GM19372 (cell line): ENCODE measurements around the gene LYVE1.

ENCODE experiments used
- ATAC-seq: cut with Tn5 transposase; IDR thresholded peaks from one replicate; pipeline ENCODE4 v1.9.1; 2021; ENCODE audit warnings: mild to moderate bottlenecking, low read depth, moderate library complexity; ENCODE audit not compliant: unreplicated experiment

LYVE1 gene

DNA sequence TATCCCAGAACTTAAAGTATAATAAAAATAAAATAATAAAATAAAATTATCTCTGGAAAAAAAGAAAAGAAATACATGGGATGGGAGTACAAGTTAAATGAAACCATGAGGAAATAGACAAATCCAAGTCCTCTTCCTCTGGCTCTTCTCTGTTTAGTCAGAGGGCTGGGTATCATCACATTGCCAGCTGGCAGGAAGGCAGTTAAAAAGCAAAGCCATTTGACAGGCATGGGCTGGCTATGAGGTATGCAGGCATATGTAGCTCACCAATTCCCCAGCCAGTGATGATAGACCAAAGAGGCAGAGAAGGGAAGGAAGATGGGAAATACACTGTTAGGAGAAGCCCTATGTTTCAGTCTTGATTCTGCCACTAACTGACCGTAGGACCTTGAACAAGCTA is 6.5 kb downstream of the LYVE1 start:
- no peak for ATAC-seq

DNA sequence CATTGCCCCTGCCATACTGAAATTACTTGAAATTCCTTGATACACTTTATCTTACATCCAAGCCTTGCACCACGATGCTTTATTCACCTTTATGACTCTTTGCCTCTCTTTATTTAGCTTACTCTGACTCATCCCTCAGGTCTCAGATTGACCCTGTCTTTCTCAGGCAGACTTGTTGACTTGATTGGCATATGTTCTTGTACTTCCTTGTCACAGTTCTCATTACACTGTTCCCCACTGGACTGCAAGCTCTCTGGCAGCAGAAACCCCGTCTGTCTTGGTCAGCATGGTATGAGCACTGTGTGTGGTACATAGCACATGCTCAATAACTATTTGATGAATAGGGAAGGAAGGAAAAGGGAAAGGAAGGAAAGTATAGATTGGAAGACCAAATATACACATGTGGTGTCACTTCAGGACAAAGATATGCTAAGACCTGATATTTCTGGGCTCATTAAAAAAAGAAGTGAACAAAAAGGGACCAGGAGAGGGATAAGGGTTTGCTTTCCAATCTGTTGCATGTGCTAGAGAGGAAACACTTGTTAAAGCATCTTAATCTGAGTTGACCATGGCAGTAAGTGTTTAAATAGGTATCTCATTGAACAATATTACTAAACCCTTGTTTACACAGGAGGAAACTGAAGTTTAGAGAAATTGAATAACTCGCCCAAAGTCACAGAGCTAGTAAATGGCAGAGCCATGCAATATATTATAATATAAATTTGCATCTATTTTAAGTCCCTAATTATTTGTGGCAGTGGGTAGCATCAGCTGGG is 7.2 kb downstream of the LYVE1 start:
- ATAC-seq, result no peak

DNA sequence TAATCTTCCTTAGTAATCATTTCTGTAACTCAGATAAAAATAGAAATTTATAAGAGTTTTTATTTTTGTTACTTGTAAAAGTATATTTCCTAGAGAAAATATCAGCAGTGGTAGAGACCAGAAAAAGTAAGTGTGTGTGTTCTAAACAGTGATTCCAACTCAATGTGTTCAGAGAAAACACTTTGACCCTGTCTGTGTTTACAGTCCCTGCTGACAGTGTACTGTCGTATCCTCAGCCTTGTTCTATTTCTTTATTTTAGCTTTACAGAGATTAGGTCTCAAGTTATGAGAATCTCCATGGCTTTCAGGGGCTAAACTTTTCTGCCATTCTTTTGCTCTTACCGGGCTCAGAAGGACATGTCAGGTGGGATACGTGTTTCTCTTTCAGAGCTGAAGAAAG is 10.2 kb downstream of the LYVE1 start:
- no peak for ATAC-seq

DNA sequence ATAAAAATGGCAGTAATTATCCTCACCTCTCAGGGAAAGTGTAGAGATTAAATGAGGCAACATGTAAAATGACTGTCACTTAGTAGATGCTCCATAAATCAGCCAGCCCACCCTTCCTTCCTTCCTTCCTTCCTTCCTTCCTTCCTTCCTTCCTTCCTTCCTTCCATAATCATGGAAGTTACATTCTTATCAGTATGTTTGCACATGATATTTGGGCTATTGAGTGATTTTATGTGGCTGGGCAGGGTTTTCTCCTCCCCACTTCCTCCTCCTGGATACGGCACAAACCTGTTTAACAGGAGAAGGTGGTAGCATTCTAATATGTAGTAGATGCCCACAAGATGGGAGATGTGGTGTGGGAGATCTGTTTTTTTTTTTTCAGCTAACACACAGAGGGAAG is 11.9 kb downstream of the LYVE1 start:
- no peak for ATAC-seq

DNA sequence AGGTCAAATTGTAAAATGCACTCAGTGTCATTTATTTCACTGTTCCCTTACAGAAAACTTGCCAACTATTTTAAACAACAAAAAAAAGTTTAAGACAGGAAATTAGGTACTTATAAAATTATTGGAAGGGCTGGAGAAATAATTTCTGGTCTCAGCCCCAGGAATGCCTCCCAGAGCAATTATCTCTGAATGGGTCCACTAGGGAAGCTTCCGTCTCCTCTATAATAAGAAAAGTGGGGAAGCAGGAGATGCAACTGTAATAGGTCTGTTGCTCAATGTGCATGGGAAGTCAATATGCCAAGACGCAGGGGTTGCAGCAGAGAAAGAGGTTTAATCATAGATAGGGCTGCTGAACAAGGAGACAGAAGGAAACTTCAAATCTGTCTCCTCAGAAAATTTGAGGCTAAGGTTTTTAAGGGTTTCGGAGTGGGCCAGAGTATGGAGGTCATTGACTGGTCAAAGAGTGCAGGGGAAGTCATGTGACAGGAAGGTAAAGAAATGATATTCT is 16.6 kb downstream of the LYVE1 start:
- ATAC-seq, result no peak

DNA sequence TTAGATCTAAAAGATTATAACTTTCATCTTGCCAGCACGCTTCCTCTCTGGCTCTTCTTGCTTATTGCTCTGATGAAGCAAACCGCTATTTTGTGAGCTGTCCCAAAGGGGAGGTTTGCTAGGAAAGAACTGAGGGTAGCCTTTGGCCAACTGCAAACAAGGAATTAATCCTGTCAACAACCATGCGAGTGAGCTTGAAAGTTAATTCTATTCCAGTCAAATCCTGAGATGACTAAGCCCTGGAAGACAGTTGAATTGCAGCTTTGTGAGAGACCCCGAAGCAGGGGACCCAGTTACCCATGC is 17.2 kb downstream of the LYVE1 start:
- ATAC-seq, result no peak

DNA sequence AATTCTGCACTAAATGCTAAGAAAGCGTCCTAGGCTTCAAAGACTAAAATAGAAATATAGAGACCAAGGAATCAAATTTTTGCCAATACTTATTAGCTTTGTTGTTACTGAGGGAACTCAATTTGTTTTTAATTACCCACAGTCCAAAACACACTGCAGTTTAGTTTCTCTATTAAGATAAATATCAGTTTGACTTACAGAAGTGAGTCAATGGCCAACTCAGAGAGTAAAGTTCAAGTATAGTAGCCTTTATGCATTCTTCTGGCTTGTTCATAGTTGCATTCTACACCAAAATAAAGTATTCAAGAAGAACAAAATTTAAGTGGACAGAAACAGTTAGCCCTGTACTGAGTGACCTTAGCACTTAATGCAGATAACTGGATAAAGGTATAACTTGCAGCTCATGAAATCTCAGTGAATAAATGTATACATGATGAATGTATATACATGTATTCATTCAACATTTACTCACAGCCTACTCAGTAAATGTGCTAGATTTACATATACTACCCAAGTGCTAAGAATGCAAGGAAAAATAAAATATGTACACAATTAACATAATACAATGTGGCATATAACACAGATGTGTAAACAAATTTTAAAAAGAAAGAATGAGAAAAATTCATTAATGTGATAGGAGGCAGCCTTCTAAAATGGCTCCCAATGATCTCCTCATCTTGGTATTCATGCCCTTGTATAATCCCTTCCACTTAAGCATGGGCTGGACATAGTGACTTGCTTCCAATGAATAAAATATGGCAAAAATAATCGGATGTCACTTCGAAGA is 17.8 kb downstream of the LYVE1 start:
- no peak for ATAC-seq

DNA sequence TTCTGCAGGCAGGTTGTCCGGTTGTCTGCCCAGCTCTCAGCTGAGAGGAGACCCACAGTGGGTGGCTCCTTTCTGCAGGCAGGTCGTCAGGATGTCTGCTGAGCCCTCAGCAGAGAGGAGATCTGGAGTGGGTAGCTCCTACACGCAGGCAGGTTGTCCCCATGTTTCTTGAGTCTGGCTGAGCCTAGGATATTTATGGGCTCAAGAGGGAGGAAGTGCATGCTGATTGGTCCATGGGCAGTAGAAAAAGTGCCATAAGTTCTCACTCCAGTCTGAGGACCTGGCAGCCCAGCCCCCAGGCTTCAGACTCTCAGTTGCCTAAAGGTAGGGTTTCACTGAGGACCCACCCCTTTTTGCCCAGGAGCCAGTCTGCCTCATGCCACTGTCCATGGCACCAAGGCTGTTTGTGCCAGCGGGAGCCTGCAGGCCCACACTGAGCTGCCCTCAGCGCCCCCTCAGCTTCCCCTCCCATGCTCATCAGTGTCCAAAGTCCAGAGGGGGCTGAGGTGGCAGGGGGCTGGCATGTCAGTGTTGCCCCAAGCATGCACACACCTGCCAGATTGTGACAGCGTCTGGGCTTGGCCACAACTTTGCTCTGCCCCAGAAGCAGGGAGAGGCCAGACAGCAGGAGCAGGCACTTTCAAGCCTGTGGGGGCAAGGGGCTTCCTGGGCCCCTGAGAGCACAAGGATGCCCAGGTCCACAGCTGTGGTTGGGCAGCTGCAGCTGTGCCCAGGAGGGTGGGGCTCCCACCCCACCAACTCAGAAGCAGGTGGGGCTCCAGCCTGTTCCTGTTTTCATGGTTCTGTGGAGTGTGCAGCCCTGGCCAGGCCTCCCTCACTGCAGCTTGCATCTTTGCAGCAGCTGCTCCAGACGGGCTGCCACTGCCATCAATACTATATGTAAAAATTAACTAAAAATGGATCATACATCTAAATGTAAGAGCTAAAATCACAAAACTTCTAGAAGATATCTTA is 23.7 kb downstream of the LYVE1 start:
- ATAC-seq, result no peak

DNA sequence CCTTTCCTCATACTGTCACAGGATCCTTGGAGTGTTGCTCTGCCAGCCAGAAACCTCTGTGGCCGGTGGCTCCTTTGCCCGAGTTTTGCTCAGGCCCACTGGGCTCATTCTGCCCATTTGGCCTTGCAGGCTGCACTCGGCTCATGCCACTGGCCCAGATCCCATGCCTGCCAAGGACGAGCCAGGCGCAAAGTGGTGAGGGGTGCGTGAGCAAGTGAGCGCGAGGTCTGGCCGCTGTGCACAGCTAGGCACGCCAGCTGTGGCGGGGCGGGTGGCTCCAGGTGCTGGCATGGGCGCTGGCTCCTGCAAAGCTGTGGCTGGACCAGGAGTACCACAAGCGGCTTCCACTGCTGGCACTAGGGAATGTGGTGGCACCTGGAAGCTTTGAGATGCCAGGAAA is 24.7 kb downstream of the LYVE1 start:
- no peak for ATAC-seq

DNA sequence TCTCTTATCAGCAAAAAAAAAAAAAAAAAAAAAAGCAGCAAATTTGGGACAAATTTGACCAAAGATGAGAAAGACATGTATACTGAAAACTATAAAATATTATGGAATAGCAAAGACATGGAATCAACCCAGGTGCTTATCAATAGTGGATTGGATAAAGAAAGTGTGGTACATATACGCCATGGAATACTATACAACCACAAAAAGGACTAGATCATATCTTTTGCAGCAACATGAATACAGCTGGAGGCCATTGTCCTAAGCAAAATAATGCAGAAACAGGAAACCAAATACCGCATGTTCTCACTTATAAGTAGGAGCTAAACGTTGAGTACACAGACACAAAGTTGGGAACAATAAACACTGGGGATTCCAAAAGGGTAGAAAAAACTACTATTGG is 25.7 kb downstream of the LYVE1 start:
- ATAC-seq, result no peak

DNA sequence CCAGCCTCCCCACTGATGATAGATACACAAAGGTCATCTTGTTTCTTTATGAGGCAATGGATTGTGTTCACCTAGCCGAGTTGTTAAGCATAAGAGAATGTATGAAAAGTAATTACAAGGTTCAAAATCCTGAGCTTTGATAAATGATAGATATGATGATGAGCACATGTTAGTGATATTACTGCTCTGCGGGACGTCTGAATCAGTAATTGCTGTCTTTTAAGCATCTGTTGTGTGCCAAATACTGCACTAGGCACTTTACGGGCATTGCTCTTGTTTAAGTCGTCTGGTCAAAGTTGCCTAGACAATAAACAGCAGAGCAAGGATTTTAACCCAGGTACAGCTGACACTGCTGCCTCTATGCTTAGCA is 26.9 kb downstream of the LYVE1 start:
- no peak for ATAC-seq

DNA sequence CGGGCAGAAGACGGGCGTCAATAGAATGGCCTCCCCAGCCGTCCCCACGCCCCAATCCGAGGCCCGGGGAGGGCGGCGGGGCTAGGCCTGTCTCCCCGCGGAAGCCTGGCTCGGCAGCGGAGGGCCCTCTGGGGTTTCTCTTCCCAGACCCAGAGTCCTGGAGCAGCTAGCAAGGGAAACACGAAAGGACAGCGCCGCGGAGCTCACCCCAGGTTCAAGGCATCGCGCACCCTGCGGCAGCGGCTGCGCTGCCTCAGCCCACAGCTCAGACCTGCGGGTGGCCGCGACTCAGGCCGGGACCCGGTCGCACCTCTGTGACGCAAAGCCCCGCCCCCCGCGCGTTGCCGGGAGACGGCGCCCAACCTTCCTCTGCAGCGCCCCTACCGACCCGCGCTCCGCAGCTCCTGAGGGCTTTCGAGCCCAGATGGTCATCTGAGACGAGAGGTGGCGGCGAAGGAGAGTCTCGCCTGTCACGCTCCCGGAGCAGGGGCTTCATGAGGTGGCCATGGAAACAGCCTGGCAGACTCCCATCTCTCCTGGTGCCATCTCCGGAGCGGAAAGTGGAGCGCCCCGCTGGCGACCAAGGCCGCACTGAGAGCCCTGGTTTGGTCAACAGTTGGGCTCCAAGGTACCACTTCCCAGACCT is 27.4 kb downstream of the LYVE1 start, which contains the start of gene RNF141:
Gene RNF141 (minus strand): TSS at position 273 of the 646 bp plus-strand sequence. CDS start 7,029 bp downstream, outside the sequence.
- peak; percentile 92 for ATAC-seq

DNA sequence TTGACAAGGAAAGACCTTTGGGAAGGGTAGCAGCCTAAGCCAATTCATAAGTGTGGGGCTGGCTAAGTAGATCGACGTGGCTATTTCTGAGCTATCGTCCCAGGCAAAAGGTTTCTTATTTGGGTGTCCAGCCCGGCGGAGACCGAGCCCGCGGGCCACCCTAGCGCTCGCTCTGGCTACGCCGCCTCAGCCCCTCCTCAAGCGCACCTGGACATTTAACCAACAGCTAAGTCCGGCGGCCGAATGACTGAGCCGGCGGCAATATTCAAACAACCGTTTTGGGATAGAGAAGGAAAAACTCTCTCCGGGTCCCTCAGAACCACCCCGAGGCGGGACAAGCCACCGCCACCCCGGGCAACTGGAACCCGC is 27.9 kb downstream of the LYVE1 start:
- ATAC-seq, result peak; percentile 35

DNA sequence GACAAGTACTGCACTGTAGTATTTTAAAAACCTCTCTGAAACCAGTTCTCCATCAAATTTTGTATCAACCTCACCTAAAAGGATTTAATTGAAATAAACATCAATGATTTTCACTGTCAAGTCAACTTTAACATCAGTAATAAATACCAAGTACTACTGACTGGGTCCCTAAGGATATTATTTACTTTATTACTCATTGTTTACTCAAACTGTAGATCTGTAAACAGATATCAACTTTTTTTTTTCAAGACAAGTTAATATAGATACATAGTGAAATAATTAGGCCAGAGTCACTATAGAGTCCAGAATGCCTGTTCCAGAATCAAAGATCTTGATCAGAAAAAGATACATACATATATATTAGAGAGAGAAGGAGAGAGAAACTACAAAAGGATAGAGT is 29.1 kb downstream of the LYVE1 start:
- no peak for ATAC-seq

DNA sequence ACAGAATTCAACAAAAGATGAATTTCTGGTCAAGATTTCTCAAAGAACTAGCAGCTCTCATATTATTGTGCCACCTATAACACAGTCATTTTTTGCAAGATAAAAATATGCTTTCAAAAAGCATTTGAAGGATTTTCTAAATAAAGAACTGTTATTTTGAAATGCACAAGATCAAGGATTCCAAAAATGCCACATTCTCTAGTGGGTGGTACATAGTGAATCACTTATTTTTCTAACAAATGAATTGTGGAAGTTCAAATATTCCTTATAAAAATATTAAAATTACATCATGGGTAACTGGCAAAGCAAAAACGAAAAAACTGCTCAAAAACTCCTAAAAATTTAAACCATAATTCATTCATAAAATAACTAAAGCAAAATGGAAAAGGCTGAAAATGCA is 29.5 kb downstream of the LYVE1 start:
- ATAC-seq, result no peak

DNA sequence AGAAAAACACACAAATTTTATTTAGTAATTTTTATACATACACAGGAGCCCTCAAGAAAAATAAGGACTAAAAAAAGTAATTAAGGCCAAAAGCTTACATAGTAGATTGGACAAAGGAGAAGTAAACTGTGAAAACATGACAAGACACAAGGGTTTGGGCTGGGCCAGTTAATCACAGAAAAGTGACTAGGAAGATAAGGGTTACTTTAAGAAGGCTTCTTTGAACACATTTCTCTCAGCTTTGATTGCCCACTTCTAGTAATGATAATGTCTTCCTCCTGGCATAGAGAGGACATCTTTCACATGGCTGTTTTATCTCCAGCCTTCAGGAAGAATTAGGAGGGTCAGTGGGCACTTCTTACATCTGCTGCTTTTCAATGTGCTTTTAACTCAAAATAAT is 30.9 kb downstream of the LYVE1 start:
- no peak for ATAC-seq

DNA sequence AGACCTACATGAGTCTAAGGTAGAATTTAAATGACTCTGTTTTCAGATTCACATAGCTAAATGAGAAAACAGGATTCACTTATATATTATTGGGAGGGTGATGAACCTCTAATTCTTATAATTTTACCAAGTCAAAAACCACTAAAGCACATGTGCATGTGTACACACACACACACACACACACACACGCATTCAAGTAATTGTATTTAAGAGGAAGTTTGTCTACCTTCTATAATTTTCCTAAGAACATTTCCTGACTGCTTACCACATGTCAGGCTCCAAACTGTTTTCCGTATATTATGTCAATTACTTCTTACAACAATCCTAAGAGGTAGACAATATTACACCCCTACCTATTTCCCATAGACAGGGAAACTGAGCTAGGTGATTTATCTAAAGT is 34.1 kb downstream of the LYVE1 start:
- no peak for ATAC-seq

DNA sequence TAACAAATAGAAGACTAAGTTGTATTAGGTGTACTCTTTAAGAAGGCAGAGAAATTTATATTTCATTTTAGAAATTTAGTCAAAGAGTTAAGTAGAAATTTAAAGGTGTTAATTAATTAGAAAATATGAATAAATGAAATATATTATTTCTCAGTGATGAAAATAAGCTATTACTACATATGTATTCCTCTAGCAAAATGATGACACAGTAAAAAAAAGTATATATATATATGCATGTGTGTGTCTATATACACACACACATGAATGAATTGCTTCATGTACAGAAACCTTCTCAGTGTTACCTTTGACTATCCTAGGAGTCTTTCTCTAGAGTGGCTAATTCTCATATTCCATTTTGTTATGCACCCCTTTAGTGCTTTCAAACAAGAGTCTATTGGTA is 35.1 kb downstream of the LYVE1 start:
- no peak for ATAC-seq

DNA sequence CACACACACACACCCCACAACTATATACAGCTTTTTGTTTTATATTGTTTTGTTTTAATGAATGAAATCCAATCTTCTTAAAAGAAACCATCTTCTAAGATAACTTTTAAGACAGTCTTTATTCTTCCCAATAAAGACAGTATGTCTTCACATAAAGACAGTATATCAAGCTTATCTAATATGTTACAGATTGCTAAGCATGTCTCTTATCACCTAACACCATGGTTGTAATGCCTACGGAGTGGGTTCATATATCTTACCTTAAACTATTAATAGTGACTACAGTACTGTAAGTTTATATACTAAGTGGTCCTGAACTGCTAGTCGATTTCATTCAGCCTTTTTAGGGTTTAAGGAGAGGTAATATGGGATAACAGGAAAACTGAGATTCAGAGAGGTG is 35.9 kb downstream of the LYVE1 start:
- no peak for ATAC-seq

DNA sequence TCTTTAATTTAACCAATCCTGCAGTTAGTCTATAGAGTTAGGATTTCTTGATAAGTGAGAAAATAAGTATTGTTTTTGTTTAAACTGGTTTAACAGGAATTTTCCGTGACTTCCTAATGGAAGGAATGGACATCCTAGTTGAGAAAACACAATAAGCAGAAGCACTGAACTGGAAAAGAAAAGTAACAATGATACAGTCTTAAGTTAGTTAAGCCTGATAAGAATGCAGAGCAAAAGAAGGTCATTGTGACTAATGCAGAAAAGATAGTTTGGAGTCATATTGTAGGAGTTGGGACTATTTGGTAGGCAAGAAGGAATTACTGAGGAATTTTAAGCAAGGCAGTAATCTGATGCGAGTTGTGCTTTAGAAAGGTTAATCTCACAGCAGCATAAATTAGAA is 39.2 kb downstream of the LYVE1 start:
- ATAC-seq, result no peak
